Spleen (tissue), 11 donors: ENCODE measurements around the gene SSR1. TPM values are rescaled to one million over a fixed set of nuclear protein-coding genes. Genes with fewer than 3 reads are reported as not detected.
A peak's percentile ranks its signal among the peaks of the same experiment; 100 is the strongest.

Experiments used
- DNase-seq: peaks from one replicate; pipeline ENCODE4 v3.0.0-alpha.2; 2020
- H3K27ac ChIP-seq, 8 donors: fragments of 200-600 bp; sonication (generic) in 7 of 8; 1 replicate in 4 of 8; 2 replicates in 4 of 8; pipeline versions ENCODE4 v1.5.0 to v1.8.0; 2016 to 2021; ENCODE audit warnings: inconsistent platforms in 4 of 8, mild to moderate bottlenecking in 4 of 8, moderate library complexity in 1 of 8
- H3K27me3 ChIP-seq, 7 donors: fragments of 200-600 bp; sonication (generic) in 6 of 7; replicated peaks in 1 of 7; 1 replicate in 4 of 7; 2 replicates in 3 of 7; pipeline versions ENCODE4 v1.5.0 to v1.8.0; 2016 to 2021; ENCODE audit warnings: inconsistent platforms in 3 of 7, mild to moderate bottlenecking in 1 of 7
- H3K36me3 ChIP-seq, 6 donors: fragments of 200-600 bp; sonication (generic) in 5 of 6; 1 replicate in 4 of 6; 2 replicates in 2 of 6; pipeline versions ENCODE4 v1.5.0 to v1.8.0; 2016 to 2021; ENCODE audit warnings: inconsistent platforms in 2 of 6
- H3K4me1 ChIP-seq, 6 donors: fragments of 200-600 bp; sonication (generic) in 5 of 6; 1 replicate in 3 of 6; 2 replicates in 3 of 6; pipeline versions ENCODE4 v1.5.0 to v1.8.0; 2016 to 2021; ENCODE audit warnings: inconsistent platforms in 3 of 6
- H3K4me3 ChIP-seq, 8 donors: fragments of 200-600 bp; sonication (generic) in 7 of 8; 1 replicate in 4 of 8; 2 replicates in 4 of 8; pipeline versions ENCODE4 v1.5.0 to v1.8.0; 2016 to 2021; ENCODE audit warnings: inconsistent platforms in 4 of 8, mild to moderate bottlenecking in 4 of 8, moderate library complexity in 2 of 8
- H3K9me3 ChIP-seq, 8 donors: fragments of 200-600 bp; sonication (generic) in 7 of 8; 1 replicate in 4 of 8; 2 replicates in 4 of 8; pipeline versions ENCODE4 v1.5.0 to v1.8.0; 2016 to 2021; ENCODE audit warnings: inconsistent platforms in 4 of 8
- CTCF ChIP-seq, 11 experiments: fragments of 200-600 bp in 7 of 11; fragments of 450-650 bp in 4 of 11; sonication (generic) in 4 of 11; IDR thresholded peaks in 8 of 11; conservative IDR thresholded peaks in 3 of 11; 1 replicate in 7 of 11; 2 replicates in 4 of 11; pipeline versions ENCODE4 v1.4.0 to v1.8.0; 2016 to 2021; ENCODE audit warnings: antibody characterized with exemption in 11 of 11, inconsistent platforms in 4 of 11, mild to moderate bottlenecking in 1 of 11
- POLR2A ChIP-seq, 3 donors: fragments of 450-650 bp; IDR thresholded peaks; one replicate each; pipeline ENCODE4 v1.5.1; 2017; ENCODE audit warnings: antibody characterized with exemption in 3 of 3, mild to moderate bottlenecking in 1 of 3
- POLR2AphosphoS5 ChIP-seq, 3 donors: sonication (generic); formaldehyde crosslinking; IDR thresholded peaks; one replicate each; pipeline ENCODE4 v1.5.1; 2017; ENCODE audit warnings: antibody characterized with exemption in 3 of 3
- WGBS, 5 donors: extraction: QIAGEN DNeasy Blood & Tissue Kit in 3 of 5; methylation state at CpG; one replicate each; pipeline versions ENCODE4 v1.1.5 to v1.1.7; 2013 to 2018; 5-methylcytosine and 5-hydroxymethylcytosine counted together
- intact Hi-C: fragments of 100-400 bp; cut with DNase I; formaldehyde crosslinking; loops from one replicate; pipeline ENCODE4 v1.15.0; 2023; ENCODE audit warnings: low total_unique reads
- polyA plus RNA-seq, 3 donors: library from polyadenylated mRNA; stranded (reverse); fragments of 200-250 nt; gene quantifications; one replicate each; pipeline ENCODE4 v1.2.1, GENCODE V29; 2013
- total RNA-seq, 7 donors: library from RNA; depleted of rRNA in 3 of 7; stranded (reverse); fragments of >200 nt in 3 of 7; fragmentation: NEBNext Ultra II Directional in 4 of 7; extraction: Animal tissue kit (Norgen Biotek cat#: 25700) in 4 of 7; gene quantifications; one replicate each; pipeline versions ENCODE4 v1.1.0 to v1.2.1, GENCODE V29; 2016 to 2021
- donor health status: healthy with polysubstance abuse.
- donor health status: DM: no; HTN: no; CAD: no; lungs with moderate emphysema.
- donor health status: DM: no; HTN: no; CAD: no.
- donor health status: Bipolar disorder and iron deficiency.
- donor health status: healthy.
- donor health status: DM: no; HTN: no; CAD: no.
- donor health status: DM: yes; HTN: yes; CAD: no.

Gene SSR1
- total and polyA plus RNA-seq, 10 donors, result 15.8 to 132 (median 72.9) TPM

- TF ChIP-seq CTCF (IDR thresholded peaks at IDR 0.05 in 8 of 11, conservative IDR thresholded peaks at IDR 0.05 in 3 of 11) (peak in 2 of 11 experiments; percentile 7 to 10), POLR2A (IDR thresholded peaks at IDR 0.05) (peak in 1 of 3 donors; percentile 21), POLR2AphosphoS5 (IDR thresholded peaks at IDR 0.05) (peak; percentile 69 to 88 (median 85))
- DNase-seq, result peak; percentile 94
- Histone ChIP-seq H3K27ac (peak overlapping the region; percentile 35 to 86 (median 74)), H3K4me1 (peaks cover 7 to 65% (median 33%) of the 10 kb centered on the region in 6 donors), H3K4me3 (peak overlapping the region; percentile 32 to 78 (median 46)), H3K27me3 (peaks cover 0 to 3% (median 0%) of the 10 kb centered on the region in 7 donors), H3K9me3 (peaks cover 0 to 11% (median under 1%) of the 10 kb centered on the region in 8 donors), H3K36me3 (no peaks in the 10 kb centered on the region)
- 3 to 6% (median 4%) methylated on average over 31 to 43 of the region's 43 CpGs for WGBS, 5 donors
- intact Hi-C loops, result no loop called here
These were observed 51.8 kb downstream of the SSR1 start for GRCh38 chr6:7261032-7261841.

- H3K27me3 ChIP-seq, result peaks cover 0 to 3% (median 0%) of the 10 kb centered on the region in 7 donors
- DNase-seq, result peak; percentile 68
- 50 to 66% (median 62%) methylated on average over 12 to 13 of the region's 13 CpGs for WGBS, 5 donors
- intact Hi-C loops, result no loop called here
- H3K4me1 ChIP-seq, result peaks cover 7 to 69% (median 34%) of the 10 kb centered on the region in 6 donors
- H3K9me3 ChIP-seq, result peaks cover 0 to 12% (median 8%) of the 10 kb centered on the region in 8 donors
- H3K36me3 ChIP-seq, result no peaks in the 10 kb centered on the region
- peak overlapping the region; percentile 35 to 86 (median 74) for H3K27ac ChIP-seq
- peak overlapping the region; percentile 32 to 78 (median 46) for H3K4me3 ChIP-seq
- TF ChIP-seq POLR2A (IDR thresholded peaks at IDR 0.05) (no peak), CTCF (IDR thresholded peaks at IDR 0.05 in 8 of 11, conservative IDR thresholded peaks at IDR 0.05 in 3 of 11) (no peak), POLR2AphosphoS5 (IDR thresholded peaks at IDR 0.05) (no peak)
These were observed 52.5 kb downstream of the SSR1 start for GRCh38 chr6:7260291-7261031.

- peaks cover 14 to 90% (median 51%) of the 10 kb centered on the region in 6 donors for H3K4me1 ChIP-seq
- no peak overlapping the region for H3K4me3 ChIP-seq
- DNase-seq, result peak; percentile 79
- H3K27me3 ChIP-seq, result peaks cover 0 to 3% (median 0%) of the 10 kb centered on the region in 7 donors
- H3K9me3 ChIP-seq, result peaks cover 0 to 14% (median 9%) of the 10 kb centered on the region in 8 donors
- WGBS, 5 donors, result 51 to 77% (median 69%) methylated on average over 9 of the region's 9 CpGs
- intact Hi-C loops, result no loop called here
- no peaks in the 10 kb centered on the region for H3K36me3 ChIP-seq
- peak overlapping the region in 5 of 8 donors; percentile 7 to 66 (median 28) for H3K27ac ChIP-seq
- TF ChIP-seq POLR2AphosphoS5 (IDR thresholded peaks at IDR 0.05) (no peak), POLR2A (IDR thresholded peaks at IDR 0.05) (no peak), CTCF (IDR thresholded peaks at IDR 0.05 in 8 of 11, conservative IDR thresholded peaks at IDR 0.05 in 3 of 11) (no peak)
These were observed 54.7 kb downstream of the SSR1 start for GRCh38 chr6:7258231-7258763.
